Measurements from ENCODE around the gene CRYGN. TPM values are rescaled to one million over a fixed set of nuclear protein-coding genes. Genes with fewer than 3 reads are reported as not detected.

CRYGN gene
- total and polyA plus RNA-seq, 4 donors: under 0.01 to 0.02 TPM; not detected in 2

- Histone ChIP-seq H3K4me1 (ENCODE audit: control insufficient read depth in 4 of 4, insufficient read depth in 4 of 4, low read length in 3 of 4) (no peaks in the 10 kb centered on the region), H3K27ac (ENCODE audit: low read depth in 1 of 2, low read length in 2 of 2) (no peak overlapping the region), H3K4me3 (ENCODE audit: low read depth in 1 of 3, low read length in 3 of 3) (no peak overlapping the region), H3K27me3 (ENCODE audit: control insufficient read depth in 4 of 4, insufficient read depth in 4 of 4, low read length in 3 of 4) (peaks cover 0 to 2% (median 0%) of the 10 kb centered on the region in 4 donors), H3K36me3 (ENCODE audit: control insufficient read depth in 4 of 4, insufficient read depth in 3 of 4, low read depth in 1 of 4, low read length in 3 of 4) (no peaks in the 10 kb centered on the region), H3K9me3 (ENCODE audit: control insufficient read depth in 4 of 4, low read length in 3 of 4) (no peaks in the 10 kb centered on the region), H3K9ac (ENCODE audit: low read depth in 1 of 2, low read length in 2 of 2) (no peak overlapping the region)
- 90% methylated on average over 10 of the region's 10 CpGs for WGBS
- DNase-seq (ENCODE audit: low spot score): no peak
- TF ChIP-seq CTCF (IDR thresholded peaks at IDR 0.05; ENCODE audit: low read depth, low read length, missing input control): no peak
- TF ChIP-seq YY1 (IDR thresholded peaks at IDR 0.05): no peak
- TF ChIP-seq RXRA (IDR thresholded peaks at IDR 0.05): no peak
- no peak for TF ChIP-seq RAD21 (IDR thresholded peaks at IDR 0.05)
- no peak for TF ChIP-seq FOXA2 (IDR thresholded peaks at IDR 0.05)
- no peak for TF ChIP-seq TAF1 (conservative IDR thresholded peaks at IDR 0.05)
- no peak for TF ChIP-seq EGR1 (IDR thresholded peaks at IDR 0.05; ENCODE audit: low read depth in 2 of 2)
- no peak for TF ChIP-seq MAX (IDR thresholded peaks at IDR 0.05)
- TF ChIP-seq NR2F2 (IDR thresholded peaks at IDR 0.05): no peak
- no peak for TF ChIP-seq GABPA (IDR thresholded peaks at IDR 0.05 in 1 of 2, conservative IDR thresholded peaks at IDR 0.05 in 1 of 2)
Measured at GRCh38 chr7:151396328-151396970, 43.5 kb downstream of the CRYGN start.

- DNase-seq (ENCODE audit: low spot score): no peak
- no peaks in the 10 kb centered on the region for H3K36me3 ChIP-seq (ENCODE audit: control insufficient read depth in 4 of 4, insufficient read depth in 3 of 4, low read depth in 1 of 4, low read length in 3 of 4)
- H3K4me3 ChIP-seq (ENCODE audit: low read depth in 1 of 3, low read length in 3 of 3): no peak overlapping the region
- H3K27ac ChIP-seq (ENCODE audit: low read depth in 1 of 2, low read length in 2 of 2): no peak overlapping the region
- TF ChIP-seq YY1 (IDR thresholded peaks at IDR 0.05) (no peak), CTCF (IDR thresholded peaks at IDR 0.05; ENCODE audit: low read depth, low read length, missing input control) (no peak), EGR1 (IDR thresholded peaks at IDR 0.05; ENCODE audit: low read depth in 2 of 2) (no peak), RAD21 (IDR thresholded peaks at IDR 0.05) (no peak), ZBTB33 (IDR thresholded peaks at IDR 0.05) (no peak), SP1 (IDR thresholded peaks at IDR 0.05) (no peak), FOXA2 (IDR thresholded peaks at IDR 0.05) (no peak), JUND (IDR thresholded peaks at IDR 0.05) (no peak), HNF4A (conservative IDR thresholded peaks at IDR 0.05) (no peak), ATF3 (IDR thresholded peaks at IDR 0.05) (no peak), REST (IDR thresholded peaks at IDR 0.05) (no peak), NR2F2 (IDR thresholded peaks at IDR 0.05) (no peak), MAX (IDR thresholded peaks at IDR 0.05) (no peak), GABPA (IDR thresholded peaks at IDR 0.05 in 1 of 2, conservative IDR thresholded peaks at IDR 0.05 in 1 of 2) (no peak), FOXA1 (IDR thresholded peaks at IDR 0.05) (no peak), RXRA (IDR thresholded peaks at IDR 0.05) (no peak)
- H3K27me3 ChIP-seq (ENCODE audit: control insufficient read depth in 4 of 4, insufficient read depth in 4 of 4, low read length in 3 of 4): peaks cover 0 to 2% (median 0%) of the 10 kb centered on the region in 4 donors
- H3K9me3 ChIP-seq (ENCODE audit: control insufficient read depth in 4 of 4, low read length in 3 of 4): no peaks in the 10 kb centered on the region
- no peak overlapping the region for H3K9ac ChIP-seq (ENCODE audit: low read depth in 1 of 2, low read length in 2 of 2)
- 83% methylated on average over 13 of the region's 13 CpGs for WGBS
- H3K4me1 ChIP-seq (ENCODE audit: control insufficient read depth in 4 of 4, insufficient read depth in 4 of 4, low read length in 3 of 4): no peaks in the 10 kb centered on the region
Measured at GRCh38 chr7:151395036-151395367, 44.9 kb downstream of the CRYGN start.

All from liver (tissue), 9 donors.